Activated CD8-positive, alpha-beta memory T cell treated with anti-CD3 and anti-CD28 coated beads, Interleukin-2, amount 50 U/mL, for 4 hours (primary cell): Measurements from ENCODE around the gene FAM228A.
"Not testable (repeated sequence)": the region's sequence is repeated elsewhere in the genome, so short reads cannot be mapped to it uniquely, and the experiment has no call there.

ENCODE experiments used
- DNase-seq: peaks from one replicate; pipeline ENCODE4 v3.0.0-alpha.2; 2020

The FAM228A gene

GRCh38 chr2:24174851-24175277 is at the start of gene FAM228A:
FAM228A (plus strand) TSS chr2:24175053; CDS start chr2:24175481, 428 bp downstream.
- DNase-seq, result no peak

GRCh38 chr2:24125956-24126355 is 48.9 kb upstream of the FAM228A start:
- DNase-seq, result no peak

- DNase-seq, result no peak
Measured at GRCh38 chr2:24132543-24132942, 42.3 kb upstream of the FAM228A start.

GRCh38 chr2:24140305-24140704 is 34.5 kb upstream of the FAM228A start:
- not testable (repeated sequence) for DNase-seq

- DNase-seq, result no peak
Measured at GRCh38 chr2:24147364-24147763, 27.5 kb upstream of the FAM228A start.

- no peak for DNase-seq
Measured at GRCh38 chr2:24152413-24153197, 22.2 kb upstream of the FAM228A start.

- no peak for DNase-seq
Measured at GRCh38 chr2:24153478-24153877, 21.4 kb upstream of the FAM228A start.

GRCh38 chr2:24158131-24158530 is 16.7 kb upstream of the FAM228A start:
- DNase-seq, result no peak

- DNase-seq, result no peak
Measured at GRCh38 chr2:24159708-24160107, 15.1 kb upstream of the FAM228A start.

GRCh38 chr2:24160761-24161160 is 14.1 kb upstream of the FAM228A start:
- DNase-seq, result no peak

- no peak for DNase-seq
Measured at GRCh38 chr2:24162494-24162893, 12.4 kb upstream of the FAM228A start.

GRCh38 chr2:24163186-24163585 is 11.7 kb upstream of the FAM228A start:
- DNase-seq, result no peak

- no peak for DNase-seq
Measured at GRCh38 chr2:24163601-24164000, 11.3 kb upstream of the FAM228A start.

- DNase-seq, result peak; percentile 44
Measured at GRCh38 chr2:24164416-24164973, 10.4 kb upstream of the FAM228A start.

GRCh38 chr2:24169023-24169422 is 5.8 kb upstream of the FAM228A start:
- no peak for DNase-seq

GRCh38 chr2:24175631-24176187 is 856 bp downstream of the FAM228A start:
- DNase-seq, result no peak

- no peak for DNase-seq
Measured at GRCh38 chr2:24176326-24176725, 1.5 kb downstream of the FAM228A start.

- no peak for DNase-seq
Measured at GRCh38 chr2:24179683-24180082, 4.8 kb downstream of the FAM228A start.

- DNase-seq, result no peak
Measured at GRCh38 chr2:24181849-24182248, 7.0 kb downstream of the FAM228A start.

GRCh38 chr2:24182507-24182906 is 7.7 kb downstream of the FAM228A start:
- DNase-seq, result no peak

GRCh38 chr2:24183366-24184069 is 8.7 kb downstream of the FAM228A start:
- no peak for DNase-seq

- no peak for DNase-seq
Measured at GRCh38 chr2:24189551-24189950, 14.7 kb downstream of the FAM228A start.

- DNase-seq, result no peak
Measured at GRCh38 chr2:24190503-24190902, 15.7 kb downstream of the FAM228A start.

- DNase-seq, result no peak
Measured at GRCh38 chr2:24191156-24191555, 16.3 kb downstream of the FAM228A start.
